ENCODE data around the gene BRI3BP. TPM values are rescaled to one million over a fixed set of nuclear protein-coding genes. Genes with fewer than 3 reads are reported as not detected.

BRI3BP gene
- total and polyA plus RNA-seq, 9 of the 15 experiments (the other 6 are each of a cell fraction or from before 2014, with no cell fraction given) = 12.3 to 25.0 (median 16.6) TPM

- H3K9ac ChIP-seq (ENCODE audit: insufficient read depth in 1 of 2, low read depth in 2 of 2, low read length in 2 of 2) = no peak overlapping the region
- CTCF ChIA-PET (ENCODE audit: low intra/inter-chr PET ratio) = no interaction called here
- FAIRE-seq = no peak
These were observed 38.7 kb upstream of the BRI3BP start for GRCh38 chr12:124954771-124955170.

More at GRCh38 chr12:124954771-124955170, 38.7 kb upstream of the BRI3BP start:
- WGBS (ENCODE audit: insufficient coverage, low coverage, missing lambda C conversion rate) = 93% methylated on average over 4 of the region's 4 CpGs
- no TSS peak for BruUV-seq (replicated peaks)
- Histone ChIP-seq H3K79me2 (ENCODE audit: control insufficient read depth, insufficient read depth, low read length) (no peaks in the 10 kb centered on the region), H3K9me1 (ENCODE audit: control insufficient read depth, insufficient read depth, low read length) (peaks cover 2% of the 10 kb centered on the region), H3K4me2 (ENCODE audit: insufficient read depth, low read length) (no peak overlapping the region), H4K20me1 (replicated peaks; ENCODE audit: control insufficient read depth, insufficient read depth, low read length) (no peaks in the 10 kb centered on the region; the same call in 1 of the 2 replicates), H3K4me1 (replicated peaks in 1 of 2; ENCODE audit: control insufficient read depth in 2 of 2, insufficient read depth in 2 of 2, low read length in 2 of 2) (peaks cover 0 to 9% of the 10 kb centered on the region in 2 experiments; a peak in 1 of 5 replicates), H2AFZ (ENCODE audit: low read depth, low read length) (no peak overlapping the region), H3K27ac (ENCODE audit: extremely low read depth, low read depth, low read length) (no peak overlapping the region), H3K36me3 (ENCODE audit: control insufficient read depth, insufficient read depth, low read length) (peaks cover 84% of the 10 kb centered on the region; the same call in 2 of the 3 replicates), H3K9me3 (replicated peaks; ENCODE audit: control insufficient read depth, insufficient read depth, low read depth, low read length) (no peaks in the 10 kb centered on the region), H3K4me3 (no peak overlapping the region), H3K27me3 (ENCODE audit: control insufficient read depth in 2 of 2, insufficient read depth in 2 of 2, low read length in 2 of 2) (no peaks in the 10 kb centered on the region)
- DNase-seq (ENCODE audit: extremely low read depth in 1 of 4, low spot score in 3 of 4) = peak in 1 of 4 experiments; percentile 13
- TF ChIP-seq KDM1A (IDR thresholded peaks at IDR 0.05) = peak in 1 of 2 experiments; percentile 25; a peak in 1 of 4 replicates
- TF ChIP-seq POLR2AphosphoS5 (IDR thresholded peaks at IDR 0.05; ENCODE audit: control insufficient read depth, insufficient read depth, low read depth, low read length) = peak; percentile 17; the same call in 1 of the 2 replicates
- no peak for TF ChIP-seq HDAC3 (IDR thresholded peaks at IDR 0.05; ENCODE audit: borderline replicate concordance, partially characterized antibody)
- 0 out of 2 replicates have a peak, but pooled peaks have one; percentile 36 for TF ChIP-seq ADNP (tag; IDR thresholded peaks at IDR 0.05)
- no peak for TF ChIP-seq KLF1 (tag; IDR thresholded peaks at IDR 0.05)
- TF ChIP-seq SNIP1 (IDR thresholded peaks at IDR 0.05; ENCODE audit: low read depth) = no peak
- TF ChIP-seq SMARCA5 (IDR thresholded peaks at IDR 0.05) = 0 out of 2 replicates have a peak, but pooled peaks have one; percentile 17
- no peak for TF ChIP-seq TOE1 (IDR thresholded peaks at IDR 0.05; ENCODE audit: borderline replicate concordance)
- no peak for TF ChIP-seq TOE1 (CRISPR knock-in tag; IDR thresholded peaks at IDR 0.05; ENCODE audit: borderline replicate concordance, low read depth)
- TF ChIP-seq ARID3B (CRISPR knock-in tag; IDR thresholded peaks at IDR 0.05; ENCODE audit: borderline replicate concordance) = no peak
- TF ChIP-seq BCOR (IDR thresholded peaks at IDR 0.05) = peak; percentile 63; the same call in 1 of the 2 replicates
- TF ChIP-seq ZFP36 (IDR thresholded peaks at IDR 0.05; ENCODE audit: low read depth, low read length, partially characterized antibody) = peak; percentile 65
- no peak for TF ChIP-seq XRCC5 (IDR thresholded peaks at IDR 0.05; ENCODE audit: low read depth, low read length)
- POLR2A ChIA-PET = interaction anchor here (0.6 to 1.2 kb wide), 3 partner anchors 9 to 294 kb away, joined by 3 to 4 read pairs (median 4); no protein-coding TSS in a partner anchor
- in situ Hi-C loops (cut with MboI) (no loop called here), intact Hi-C loops (cut with micrococcal nuclease) (no loop called here)
- no peak for ATAC-seq
